GM21367 (cell line): Measurements from ENCODE around the gene TMEM25.
A peak's percentile ranks its signal among the peaks of the same experiment; 100 is the strongest.
"Not testable (repeated sequence)": the region's sequence is repeated elsewhere in the genome, so short reads cannot be mapped to it uniquely, and the experiment has no call there.

Experiments used
- ATAC-seq: cut with Tn5 transposase; IDR thresholded peaks from one replicate; pipeline ENCODE4 v1.9.1; 2021; ENCODE audit not compliant: unreplicated experiment

TMEM25 gene

GRCh38 chr11:118532091-118532490 lies 1.1 kb downstream of the TMEM25 start:
- ATAC-seq: no peak

- no peak for ATAC-seq
Observed at GRCh38 chr11:118532852-118533768, 2.1 kb downstream of the TMEM25 start.

- no peak for ATAC-seq
Observed at GRCh38 chr11:118533769-118534729, 3.1 kb downstream of the TMEM25 start.

- ATAC-seq: no peak
Observed at GRCh38 chr11:118535261-118535660, 4.3 kb downstream of the TMEM25 start.

- ATAC-seq: no peak
Observed at GRCh38 chr11:118536726-118537125, 5.7 kb downstream of the TMEM25 start.

GRCh38 chr11:118537409-118537980 lies 6.5 kb downstream of the TMEM25 start:
- ATAC-seq: no peak

GRCh38 chr11:118544010-118544646 lies 13.1 kb downstream of the TMEM25 start:
- no peak for ATAC-seq

- no peak for ATAC-seq
Observed at GRCh38 chr11:118544647-118545010, 13.6 kb downstream of the TMEM25 start.

GRCh38 chr11:118545533-118545932 lies 14.5 kb downstream of the TMEM25 start:
- no peak for ATAC-seq

GRCh38 chr11:118547132-118547531 lies 16.1 kb downstream of the TMEM25 start:
- ATAC-seq: no peak

- ATAC-seq: no peak
Observed at GRCh38 chr11:118552341-118552740, 21.3 kb downstream of the TMEM25 start.

- ATAC-seq: no peak
Observed at GRCh38 chr11:118560806-118561205, 29.8 kb downstream of the TMEM25 start.

GRCh38 chr11:118565051-118565450 lies 34.1 kb downstream of the TMEM25 start:
- ATAC-seq: no peak

- ATAC-seq: no peak
Observed at GRCh38 chr11:118569670-118570069, 38.7 kb downstream of the TMEM25 start.

- ATAC-seq: no peak
Observed at GRCh38 chr11:118570787-118571186, 39.8 kb downstream of the TMEM25 start.

GRCh38 chr11:118571701-118572060 lies 40.7 kb downstream of the TMEM25 start:
- ATAC-seq: not testable (repeated sequence)

GRCh38 chr11:118572061-118572980 lies 41.3 kb downstream of the TMEM25 start, which contains the start of gene ARCN1:
Gene ARCN1, plus strand, starts transcription at chr11:118572409. Its CDS starts 139 bp downstream, at chr11:118572548.
- peak; percentile 71 for ATAC-seq

GRCh38 chr11:118572981-118573550 lies 42.1 kb downstream of the TMEM25 start:
- ATAC-seq: no peak

GRCh38 chr11:118574636-118575035 lies 43.6 kb downstream of the TMEM25 start:
- ATAC-seq: no peak
